Fibroblast of villous mesenchyme (primary cell): Measurements from ENCODE around the gene DPF3. TPM values are rescaled to one million over a fixed set of nuclear protein-coding genes. Genes with fewer than 3 reads are reported as not detected.

ENCODE experiments used
- DNase-seq: peaks from one replicate; pipeline ENCODE4 v3.0.0-alpha.2; 2010; ENCODE audit warnings: low read depth
- H3K4me3 ChIP-seq: 2 replicates; pipeline ENCODE4 v1.5.1; 2011; ENCODE audit warnings: low read depth, mild to moderate bottlenecking, low read length
- CTCF ChIP-seq: IDR thresholded peaks from 2 replicates; pipeline ENCODE4 v1.5.1; 2012; ENCODE audit warnings: low read depth, mild to moderate bottlenecking, low read length; ENCODE audit not compliant: insufficient read depth
- total RNA-seq: library from RNA; depleted of rRNA; stranded (reverse); fragments of >200 nt; gene quantifications from 2 replicates; pipeline ENCODE4 v1.2.3, GENCODE V29; 2012

Gene DPF3
- total RNA-seq, 1 donor: 10.4 TPM

- DNase-seq: no peak
- no peak for TF ChIP-seq CTCF
- H3K4me3 ChIP-seq: no peak overlapping the region
Measured at GRCh38 chr14:72759670-72760069, 134.2 kb downstream of the DPF3 start.

GRCh38 chr14:72758993-72759392 lies 134.9 kb downstream of the DPF3 start:
- no peak for TF ChIP-seq CTCF
- no peak for DNase-seq

GRCh38 chr14:72758420-72758819 lies 135.5 kb downstream of the DPF3 start:
- no peak for DNase-seq
- no peak for TF ChIP-seq CTCF
- H3K4me3 ChIP-seq: no peak overlapping the region

More at GRCh38 chr14:72758993-72759392, 134.9 kb downstream of the DPF3 start:
- no peak overlapping the region for H3K4me3 ChIP-seq

- TF ChIP-seq CTCF: no peak
- DNase-seq: no peak
- no peak overlapping the region for H3K4me3 ChIP-seq
Measured at GRCh38 chr14:72756967-72757366, 136.9 kb downstream of the DPF3 start.

GRCh38 chr14:72755766-72756165 lies 138.1 kb downstream of the DPF3 start:
- DNase-seq: no peak
- TF ChIP-seq CTCF: no peak

GRCh38 chr14:72754949-72755348 lies 139.0 kb downstream of the DPF3 start:
- TF ChIP-seq CTCF: no peak
- no peak for DNase-seq
- H3K4me3 ChIP-seq: no peak overlapping the region

More at GRCh38 chr14:72755766-72756165, 138.1 kb downstream of the DPF3 start:
- no peak overlapping the region for H3K4me3 ChIP-seq

GRCh38 chr14:72753879-72754400 lies 140.0 kb downstream of the DPF3 start:
- DNase-seq: no peak
- no peak overlapping the region for H3K4me3 ChIP-seq
- TF ChIP-seq CTCF: no peak
